ENCODE results near the gene DNAJC5G.
A peak's percentile ranks its signal among the peaks of the same experiment; 100 is the strongest.
"Not testable (repeated sequence)": the region's sequence is repeated elsewhere in the genome, so short reads cannot be mapped to it uniquely, and the experiment has no call there.

DNAJC5G gene

DNA sequence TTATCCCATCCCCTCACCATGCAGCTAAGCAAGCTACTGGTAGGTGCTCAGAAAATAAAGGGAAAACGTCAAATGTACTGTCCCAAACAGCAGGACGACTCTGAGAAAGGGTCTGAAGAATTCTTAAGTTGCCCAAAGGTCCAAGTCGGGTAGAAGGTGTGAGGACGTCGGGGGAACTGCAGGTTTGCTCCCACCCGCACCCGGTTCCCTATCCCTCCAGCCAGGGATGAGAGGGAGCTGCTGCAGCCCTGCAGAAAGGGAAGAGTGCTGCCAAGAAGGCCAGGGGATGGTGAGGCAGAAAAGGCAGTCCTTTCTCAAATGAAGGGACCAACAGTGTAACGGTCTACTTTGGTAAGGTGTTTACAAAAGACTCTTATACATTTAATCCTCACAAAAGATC lies 39.9 kb downstream of the DNAJC5G start:
- H3K27ac Mint-ChIP-seq: no peak overlapping the region
- H3K9me3 Mint-ChIP-seq: no peaks in the 10 kb centered on the region
- H3K4me1 Mint-ChIP-seq: no peaks in the 10 kb centered on the region
- no peak overlapping the region for H3K4me3 Mint-ChIP-seq
- peaks cover 2% of the 10 kb centered on the region for H3K36me3 Mint-ChIP-seq
- DNase-seq: no peak
- H3K27me3 Mint-ChIP-seq: no peaks in the 10 kb centered on the region
- CTCF ChIA-PET: interaction anchor here (1.4 kb wide), 1 partner anchor 12 kb away, joined by 3 read pairs; no protein-coding TSS in a partner anchor

DNA sequence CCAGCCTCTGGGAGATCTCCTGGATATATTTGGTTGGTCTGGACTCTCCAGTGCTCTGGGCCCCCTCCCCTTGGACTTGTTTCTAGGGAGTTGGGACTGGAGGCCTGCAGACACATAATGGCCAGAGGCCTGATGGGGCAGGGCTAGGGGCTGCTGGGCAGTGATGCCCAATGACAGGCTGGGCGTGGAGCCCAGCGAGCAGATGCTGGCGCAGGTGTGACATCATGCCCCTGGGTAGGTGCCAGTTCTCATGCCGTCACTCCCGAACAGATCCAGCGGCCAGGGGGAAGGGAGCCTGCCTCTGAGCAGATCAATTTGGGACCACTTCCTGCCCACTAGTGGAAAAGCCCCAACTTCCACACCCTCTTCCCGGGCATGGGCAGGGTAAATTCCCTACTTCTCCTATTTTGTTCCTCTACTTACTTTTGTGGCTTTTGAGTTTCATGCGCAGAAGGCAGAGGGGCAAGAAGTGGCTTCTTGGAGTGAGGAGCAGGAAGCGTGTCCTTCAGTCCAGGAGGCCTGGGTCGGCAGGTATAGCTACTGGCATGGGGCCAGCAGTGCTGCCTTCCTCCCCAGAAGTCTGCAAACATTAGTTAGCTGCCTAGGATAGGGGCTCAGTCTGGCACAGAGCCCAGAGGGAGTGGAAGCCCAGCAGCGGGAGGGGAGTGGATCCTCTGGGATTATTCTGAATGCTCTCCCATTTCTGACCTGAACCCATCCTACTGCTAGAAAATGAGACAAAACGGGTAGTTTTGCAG lies 41.6 kb downstream of the DNAJC5G start:
- Mint-ChIP-seq H3K4me3 (no peak overlapping the region), H3K9me3 (no peaks in the 10 kb centered on the region), H3K4me1 (peaks cover 6% of the 10 kb centered on the region), H3K27me3 (no peaks in the 10 kb centered on the region), H3K27ac (no peak overlapping the region), H3K36me3 (peaks cover 2% of the 10 kb centered on the region)
- CTCF ChIA-PET: no interaction called here
- DNase-seq: no peak

DNA sequence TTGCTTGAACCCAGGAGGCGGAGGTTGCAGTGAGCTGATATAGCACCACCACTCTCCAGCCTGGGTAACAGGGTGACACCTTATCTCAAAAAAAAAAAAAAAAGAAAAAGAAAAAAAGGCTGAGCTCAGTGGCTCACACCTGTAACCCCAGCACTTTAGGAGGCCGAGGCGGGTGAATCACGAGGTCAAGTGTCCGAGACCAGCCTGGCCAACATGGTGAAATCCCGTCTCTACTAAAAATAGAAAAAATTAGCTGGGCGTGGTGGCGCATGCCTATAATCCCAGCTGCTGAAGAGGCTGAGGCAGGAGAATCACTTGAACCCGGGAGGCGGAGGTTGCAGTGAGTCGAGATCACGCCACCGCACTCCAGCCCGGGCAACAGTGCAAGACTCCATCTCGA lies 44.6 kb downstream of the DNAJC5G start:
- H3K27ac Mint-ChIP-seq, H3K36me3 Mint-ChIP-seq, H3K4me3 Mint-ChIP-seq, DNase-seq, H3K27me3 Mint-ChIP-seq, H3K9me3 Mint-ChIP-seq: not testable (repeated sequence)
- peaks cover 23% of the 10 kb centered on the region for H3K4me1 Mint-ChIP-seq
- CTCF ChIA-PET: interaction anchor here (0.7 to 1.4 kb wide), 3 partner anchors 32 to 365 kb away, joined by 3 to 4 read pairs (median 4); no protein-coding TSS in a partner anchor

DNA sequence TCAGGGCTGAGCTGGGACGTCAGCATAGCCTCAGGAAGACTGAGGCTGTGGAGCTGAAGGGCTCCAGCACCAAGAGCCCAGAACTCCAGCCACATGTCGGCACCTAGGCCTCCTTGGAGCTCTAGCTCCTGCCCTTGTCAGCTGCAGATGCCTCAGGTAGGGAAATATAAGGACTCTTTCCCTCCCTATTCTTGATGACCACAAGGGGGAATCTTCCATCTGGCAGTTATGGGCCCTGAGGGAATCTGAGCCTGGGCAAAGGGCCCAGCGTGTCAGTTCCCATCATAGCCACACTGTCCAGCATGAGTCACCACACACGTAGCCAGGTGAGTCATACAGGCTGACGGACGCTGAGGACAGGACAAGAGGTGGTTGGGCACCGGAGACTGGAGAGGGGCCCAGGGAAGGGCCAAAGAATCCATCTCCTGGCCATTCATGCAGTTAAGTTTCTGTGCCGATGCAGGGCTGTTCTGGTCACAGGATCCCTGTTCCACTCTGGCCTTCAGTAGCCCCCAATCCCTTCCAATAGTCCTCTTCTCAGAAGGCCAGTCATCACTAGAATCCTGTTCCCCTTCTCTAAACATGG lies 45.8 kb downstream of the DNAJC5G start:
- H3K9me3 Mint-ChIP-seq: no peaks in the 10 kb centered on the region
- peaks cover 23% of the 10 kb centered on the region for H3K4me1 Mint-ChIP-seq
- H3K4me3 Mint-ChIP-seq: no peak overlapping the region
- no peak for DNase-seq
- no peaks in the 10 kb centered on the region for H3K27me3 Mint-ChIP-seq
- H3K36me3 Mint-ChIP-seq: peaks cover 6% of the 10 kb centered on the region
- CTCF ChIA-PET: interaction anchor here (1.4 kb wide), 1 partner anchor 109 kb away, joined by 4 read pairs; no protein-coding TSS in a partner anchor
- no peak overlapping the region for H3K27ac Mint-ChIP-seq

DNA sequence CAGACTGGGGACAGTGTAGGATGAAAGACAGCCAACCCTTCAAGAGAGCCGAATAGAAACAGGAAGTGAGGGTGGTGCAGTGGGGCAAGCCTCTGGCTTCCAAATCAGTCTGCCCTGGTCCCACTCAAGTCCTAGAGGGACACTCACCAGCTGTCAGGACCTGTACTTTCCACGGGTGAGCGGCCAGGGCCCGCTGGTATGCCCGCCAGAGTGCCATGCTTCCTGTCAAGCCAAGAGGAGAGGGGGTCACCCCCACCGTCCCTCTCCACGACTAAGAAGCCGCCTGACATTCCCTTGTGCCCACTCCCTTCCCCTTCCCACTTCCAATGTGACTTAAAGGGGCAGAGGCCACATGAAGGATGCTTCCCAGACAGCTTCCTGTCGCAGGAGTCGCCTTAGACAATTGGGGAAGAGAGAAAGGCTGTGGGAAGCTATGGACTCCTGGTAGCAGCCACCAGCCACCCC lies 47.1 kb downstream of the DNAJC5G start:
- CTCF ChIA-PET: interaction anchor here (1.1 to 1.4 kb wide), 2 partner anchors 19 kb away, joined by 3 to 6 read pairs; no protein-coding TSS in a partner anchor
- Mint-ChIP-seq H3K4me3 (peak overlapping the region; percentile 89), H3K9me3 (no peaks in the 10 kb centered on the region), H3K27me3 (no peaks in the 10 kb centered on the region), H3K27ac (peak overlapping the region; percentile 88), H3K4me1 (peaks cover 23% of the 10 kb centered on the region), H3K36me3 (peaks cover 16% of the 10 kb centered on the region)
- peak; percentile 47 for DNase-seq

DNA sequence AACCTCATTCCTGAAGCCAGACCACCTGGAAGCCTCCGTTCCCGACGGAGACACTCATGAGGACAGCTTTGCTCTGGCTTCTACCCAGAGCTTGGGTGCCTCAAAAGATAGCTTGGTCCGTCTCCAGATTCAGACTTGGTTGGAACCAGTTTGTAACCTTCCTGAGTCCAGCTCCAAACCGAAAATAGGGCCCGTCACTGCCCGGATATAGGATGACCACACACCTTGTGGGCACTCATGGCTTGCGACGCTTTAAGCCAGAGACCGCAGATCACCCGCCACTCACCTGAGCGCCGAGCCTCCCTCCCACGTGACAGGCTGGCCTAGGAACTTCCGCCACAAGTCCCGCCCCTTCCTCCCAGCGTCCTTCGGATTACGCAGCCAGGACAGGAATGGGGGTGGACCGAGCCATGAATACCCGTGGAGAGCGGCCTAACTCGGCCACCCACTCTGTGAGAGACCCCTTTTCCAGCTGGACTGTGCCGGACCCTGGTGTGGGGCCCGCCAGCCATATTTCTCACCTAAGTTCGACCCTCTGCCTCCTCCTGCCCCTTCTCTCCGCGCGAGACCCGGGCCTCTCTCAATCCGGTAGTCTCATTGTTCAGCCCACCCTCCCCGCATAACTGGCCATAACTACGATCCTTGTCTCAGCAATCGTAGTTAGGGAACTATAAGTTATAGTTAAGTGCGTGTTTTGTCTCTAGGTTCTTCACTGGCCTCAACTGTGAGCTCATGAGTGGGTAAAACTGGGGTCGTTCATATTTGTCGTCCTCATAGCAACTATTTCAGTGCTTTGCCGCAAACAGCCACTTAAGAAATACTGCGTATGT lies 47.7 kb downstream of the DNAJC5G start, which contains the start of gene MPV17:
Gene MPV17, minus strand, starts transcription at position 332 of the 830 bp plus-strand sequence. CDS start 580 bp downstream, outside the sequence.
- DNase-seq: peak; percentile 94
- CTCF ChIA-PET: interaction anchor here (0.9 to 1.9 kb wide), 4 partner anchors 18 to 360 kb away, joined by 3 to 6 read pairs (median 4); partner anchors contain the start of genes EIF2B4 and SNX17
- no peaks in the 10 kb centered on the region for H3K9me3 Mint-ChIP-seq
- peak within 1 kb of the TSS; percentile 89 for H3K4me3 Mint-ChIP-seq
- peaks cover 23% of the 10 kb centered on the region for H3K4me1 Mint-ChIP-seq
- H3K27me3 Mint-ChIP-seq: no peaks in the 10 kb centered on the region
- H3K27ac Mint-ChIP-seq: peak within 1 kb of the TSS; percentile 88
- peaks cover 19% of the 10 kb centered on the region for H3K36me3 Mint-ChIP-seq

DNA sequence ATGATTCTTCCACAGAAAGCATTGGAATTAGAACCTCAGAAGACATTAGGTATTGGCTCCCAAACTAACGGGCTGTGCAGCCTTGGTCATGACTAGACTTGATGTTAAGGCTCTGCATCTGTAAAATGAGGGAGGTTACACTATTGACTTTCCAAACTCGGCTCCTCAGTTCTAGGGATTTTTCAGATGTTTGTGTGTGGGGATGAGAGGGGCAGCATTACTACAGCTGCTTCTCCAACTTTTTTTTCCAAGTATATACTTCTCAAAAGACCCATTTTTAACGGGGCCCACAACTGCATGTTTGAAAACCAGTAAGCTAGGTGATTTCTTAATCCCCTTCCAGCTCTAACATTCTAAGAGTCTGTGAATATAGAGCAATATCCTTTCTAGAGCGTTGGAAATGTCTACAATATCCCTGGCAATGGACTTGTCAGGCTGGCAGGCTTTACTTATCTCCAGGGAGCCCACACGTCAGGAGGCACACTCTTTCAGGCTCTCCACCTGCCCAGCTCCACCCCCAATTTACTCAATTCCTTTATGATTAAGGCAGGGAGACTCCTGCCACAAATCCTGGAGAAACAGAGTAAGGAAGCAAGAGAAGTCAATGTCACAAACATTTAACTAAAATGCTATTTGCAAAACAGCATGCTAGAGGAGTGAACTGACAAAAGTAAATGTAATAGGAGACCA lies 48.5 kb downstream of the DNAJC5G start:
- DNase-seq: no peak
- Mint-ChIP-seq H3K27ac (peak overlapping the region; percentile 88), H3K36me3 (peaks cover 27% of the 10 kb centered on the region), H3K27me3 (no peaks in the 10 kb centered on the region), H3K9me3 (no peaks in the 10 kb centered on the region), H3K4me1 (peaks cover 23% of the 10 kb centered on the region), H3K4me3 (peak overlapping the region; percentile 89)
- CTCF ChIA-PET: interaction anchor here (0.9 to 1.9 kb wide), 2 partner anchors 46 to 360 kb away, joined by 3 to 5 read pairs; partner anchors contain the start of genes EIF2B4 and SNX17

DNA sequence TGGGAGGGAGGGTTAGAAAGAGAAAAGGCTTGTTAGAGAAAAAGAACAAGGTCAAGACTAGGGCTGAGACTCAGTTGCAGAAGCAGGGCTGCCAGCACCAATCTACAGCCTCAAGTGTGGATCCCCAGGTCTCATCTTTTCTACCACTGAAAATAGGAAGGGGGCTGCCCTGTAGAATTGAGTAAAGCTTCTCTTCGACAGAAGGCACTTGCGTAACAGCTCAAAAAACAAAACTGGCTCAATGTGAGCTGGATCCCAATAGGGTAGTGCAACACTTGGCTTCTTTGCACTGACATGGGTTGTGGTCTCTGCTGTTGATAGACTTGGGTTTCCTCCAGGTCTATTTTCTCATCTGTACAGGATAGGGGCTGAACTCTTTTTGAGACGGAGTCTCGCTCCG lies 49.5 kb downstream of the DNAJC5G start:
- H3K27me3 Mint-ChIP-seq: no peaks in the 10 kb centered on the region
- H3K4me3 Mint-ChIP-seq: no peak overlapping the region
- H3K4me1 Mint-ChIP-seq: peaks cover 23% of the 10 kb centered on the region
- CTCF ChIA-PET: interaction anchor here (1.9 kb wide), 1 partner anchor 45 kb away, joined by 5 read pairs; the partner anchor contains the start of genes EIF2B4 and SNX17
- H3K27ac Mint-ChIP-seq: no peak overlapping the region
- peaks cover 35% of the 10 kb centered on the region for H3K36me3 Mint-ChIP-seq
- no peaks in the 10 kb centered on the region for H3K9me3 Mint-ChIP-seq
- no peak for DNase-seq

Measured in activated naive CD4-positive, alpha-beta T cell treated with anti-CD3 and anti-CD28 coated beads, Interleukin-2, amount 10 ng/mL, durations not matched to agents 7 days and 5 days (primary cell).